Ishikawa (cell line): ENCODE results near the gene NAA20.

Experiments
- EP300 ChIP-seq: IDR thresholded peaks from 2 replicates; pipeline ENCODE4 v1.6.1; 2012; ENCODE audit warnings: borderline replicate concordance
- FOXM1 ChIP-seq: IDR thresholded peaks from 2 replicates; pipeline ENCODE4 v1.6.1; 2012; ENCODE audit warnings: low read depth, borderline replicate concordance
- MAX ChIP-seq: IDR thresholded peaks from 2 replicates; pipeline ENCODE4 v1.6.1; 2012
- NFIC ChIP-seq: IDR thresholded peaks from 2 replicates; pipeline ENCODE4 v1.6.1; 2012
- RAD21 ChIP-seq: IDR thresholded peaks from 2 replicates; pipeline ENCODE4 v1.6.1; 2012; ENCODE audit warnings: low read depth
- TAF1 ChIP-seq: IDR thresholded peaks from 2 replicates; pipeline ENCODE4 v1.6.1; 2012; ENCODE audit warnings: low read depth, mild to moderate bottlenecking
- TCF12 ChIP-seq: IDR thresholded peaks from 2 replicates; pipeline ENCODE4 v1.6.1; 2012; ENCODE audit warnings: low read depth
- TEAD4 ChIP-seq: IDR thresholded peaks from 2 replicates; pipeline ENCODE4 v1.6.1; 2012
- YY1 ChIP-seq: IDR thresholded peaks from 2 replicates; pipeline ENCODE4 v1.6.1; 2012; ENCODE audit warnings: low read depth
- TF ChIP-seq, protein P1 (sequence below): IDR thresholded peaks from 2 replicates; pipeline ENCODE4 v1.6.1; 2012; ENCODE audit warnings: low read depth, mild to moderate bottlenecking

GRCh38 chr20:20079102-20079784 lies 62.1 kb downstream of the NAA20 start:
- TF ChIP-seq EP300 (no peak), YY1 (no peak), FOXM1 (no peak), RAD21 (no peak), TEAD4 (no peak), TCF12 (no peak), NFIC (no peak), TAF1 (no peak), MAX (no peak)
- TF ChIP-seq, protein P1, sequence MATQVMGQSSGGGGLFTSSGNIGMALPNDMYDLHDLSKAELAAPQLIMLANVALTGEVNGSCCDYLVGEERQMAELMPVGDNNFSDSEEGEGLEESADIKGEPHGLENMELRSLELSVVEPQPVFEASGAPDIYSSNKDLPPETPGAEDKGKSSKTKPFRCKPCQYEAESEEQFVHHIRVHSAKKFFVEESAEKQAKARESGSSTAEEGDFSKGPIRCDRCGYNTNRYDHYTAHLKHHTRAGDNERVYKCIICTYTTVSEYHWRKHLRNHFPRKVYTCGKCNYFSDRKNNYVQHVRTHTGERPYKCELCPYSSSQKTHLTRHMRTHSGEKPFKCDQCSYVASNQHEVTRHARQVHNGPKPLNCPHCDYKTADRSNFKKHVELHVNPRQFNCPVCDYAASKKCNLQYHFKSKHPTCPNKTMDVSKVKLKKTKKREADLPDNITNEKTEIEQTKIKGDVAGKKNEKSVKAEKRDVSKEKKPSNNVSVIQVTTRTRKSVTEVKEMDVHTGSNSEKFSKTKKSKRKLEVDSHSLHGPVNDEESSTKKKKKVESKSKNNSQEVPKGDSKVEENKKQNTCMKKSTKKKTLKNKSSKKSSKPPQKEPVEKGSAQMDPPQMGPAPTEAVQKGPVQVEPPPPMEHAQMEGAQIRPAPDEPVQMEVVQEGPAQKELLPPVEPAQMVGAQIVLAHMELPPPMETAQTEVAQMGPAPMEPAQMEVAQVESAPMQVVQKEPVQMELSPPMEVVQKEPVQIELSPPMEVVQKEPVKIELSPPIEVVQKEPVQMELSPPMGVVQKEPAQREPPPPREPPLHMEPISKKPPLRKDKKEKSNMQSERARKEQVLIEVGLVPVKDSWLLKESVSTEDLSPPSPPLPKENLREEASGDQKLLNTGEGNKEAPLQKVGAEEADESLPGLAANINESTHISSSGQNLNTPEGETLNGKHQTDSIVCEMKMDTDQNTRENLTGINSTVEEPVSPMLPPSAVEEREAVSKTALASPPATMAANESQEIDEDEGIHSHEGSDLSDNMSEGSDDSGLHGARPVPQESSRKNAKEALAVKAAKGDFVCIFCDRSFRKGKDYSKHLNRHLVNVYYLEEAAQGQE: no peak
